ENCODE results near the gene MORC3. TPM values are rescaled to one million over a fixed set of nuclear protein-coding genes. Genes with fewer than 3 reads are reported as not detected.

MORC3 gene
- total and polyA plus RNA-seq, 7 donors: 12.0 to 59.8 (median 39.5) TPM

DNA sequence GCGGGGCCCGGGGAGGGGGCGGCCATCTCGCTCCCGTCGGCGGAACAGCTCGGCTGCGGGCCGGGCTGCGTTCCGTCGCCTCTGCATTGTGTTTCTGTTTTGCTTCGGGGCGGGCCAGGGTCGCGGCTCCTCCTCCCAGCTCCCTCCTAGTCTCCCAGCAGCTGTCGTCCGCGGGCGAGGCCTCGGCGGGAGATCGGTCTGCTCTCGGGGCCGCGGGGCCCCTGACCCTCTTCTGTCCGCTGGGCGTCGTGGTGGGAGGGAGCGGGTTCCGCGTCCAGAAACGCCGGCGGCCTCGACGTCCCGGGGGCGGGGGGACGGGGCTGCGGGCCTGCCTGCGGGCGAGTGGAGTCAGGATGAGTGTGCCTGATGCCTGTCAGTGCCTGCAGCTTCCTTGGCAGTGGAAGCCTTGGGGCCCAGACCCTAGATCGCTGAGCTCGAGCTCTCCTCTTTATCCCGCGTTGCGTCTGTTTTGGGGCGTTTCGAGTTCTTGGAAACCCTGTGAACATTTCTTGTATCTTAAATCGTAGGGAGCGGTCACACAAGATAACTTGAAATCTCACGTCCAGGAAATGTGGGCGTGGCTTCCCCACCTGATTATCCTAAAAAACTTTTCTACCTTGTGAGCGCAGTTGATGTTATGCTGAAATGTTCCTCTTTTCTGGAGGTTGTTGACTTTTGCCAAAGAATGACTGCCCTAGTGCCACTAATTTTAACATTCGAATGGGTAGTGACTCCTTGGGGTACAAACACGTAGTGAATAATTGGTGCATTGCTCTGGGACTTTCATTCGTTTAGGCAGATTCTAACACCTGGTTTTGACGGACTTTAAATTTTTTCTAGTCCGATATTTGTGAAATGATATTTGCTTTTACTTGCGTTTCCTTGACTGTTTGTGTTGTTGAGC, 676 bp downstream of the MORC3 start:
- peak; percentile 82 for DNase-seq
- peaks cover 0 to 48% (median 40%) of the 10 kb centered on the region in 4 donors for H3K4me1 ChIP-seq
- TF ChIP-seq POLR2A (IDR thresholded peaks at IDR 0.05): no peak
- peak in 3 of 4 donors; percentile 2 to 23 (median 11) for TF ChIP-seq POLR2AphosphoS5 (IDR thresholded peaks at IDR 0.05)
- H3K36me3 ChIP-seq: no peaks in the 10 kb centered on the region
- no peaks in the 10 kb centered on the region for H3K9me3 ChIP-seq
- intact Hi-C loops (cut with DNase I): loop anchor here (1.0 kb wide), 1 partner anchor 164 kb away; the partner anchor contains the start of gene DOP1B
- H3K4me3 ChIP-seq: peak overlapping the region; percentile 77 to 94 (median 78)
- no peaks in the 10 kb centered on the region for H3K27me3 ChIP-seq
- peak overlapping the region; percentile 96 to 99 (median 98) for H3K27ac ChIP-seq
- 0 to 1% methylated on average over 62 of the region's 62 CpGs for WGBS, 2 donors

- H3K27me3 ChIP-seq: no peaks in the 10 kb centered on the region
- peak overlapping the region; percentile 77 to 94 (median 78) for H3K4me3 ChIP-seq
- WGBS, 2 donors: 5% methylated on average over 8 of the region's 8 CpGs
- peak overlapping the region; percentile 96 to 99 (median 98) for H3K27ac ChIP-seq
- no peaks in the 10 kb centered on the region for H3K36me3 ChIP-seq
- H3K9me3 ChIP-seq: no peaks in the 10 kb centered on the region
- TF ChIP-seq POLR2AphosphoS5 (IDR thresholded peaks at IDR 0.05) (no peak), EP300 (IDR thresholded peaks at IDR 0.05) (no peak), POLR2A (IDR thresholded peaks at IDR 0.05) (no peak)
- TF ChIP-seq, protein P1, sequence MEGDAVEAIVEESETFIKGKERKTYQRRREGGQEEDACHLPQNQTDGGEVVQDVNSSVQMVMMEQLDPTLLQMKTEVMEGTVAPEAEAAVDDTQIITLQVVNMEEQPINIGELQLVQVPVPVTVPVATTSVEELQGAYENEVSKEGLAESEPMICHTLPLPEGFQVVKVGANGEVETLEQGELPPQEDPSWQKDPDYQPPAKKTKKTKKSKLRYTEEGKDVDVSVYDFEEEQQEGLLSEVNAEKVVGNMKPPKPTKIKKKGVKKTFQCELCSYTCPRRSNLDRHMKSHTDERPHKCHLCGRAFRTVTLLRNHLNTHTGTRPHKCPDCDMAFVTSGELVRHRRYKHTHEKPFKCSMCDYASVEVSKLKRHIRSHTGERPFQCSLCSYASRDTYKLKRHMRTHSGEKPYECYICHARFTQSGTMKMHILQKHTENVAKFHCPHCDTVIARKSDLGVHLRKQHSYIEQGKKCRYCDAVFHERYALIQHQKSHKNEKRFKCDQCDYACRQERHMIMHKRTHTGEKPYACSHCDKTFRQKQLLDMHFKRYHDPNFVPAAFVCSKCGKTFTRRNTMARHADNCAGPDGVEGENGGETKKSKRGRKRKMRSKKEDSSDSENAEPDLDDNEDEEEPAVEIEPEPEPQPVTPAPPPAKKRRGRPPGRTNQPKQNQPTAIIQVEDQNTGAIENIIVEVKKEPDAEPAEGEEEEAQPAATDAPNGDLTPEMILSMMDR (IDR thresholded peaks at IDR 0.05): no peak
- intact Hi-C loops (cut with DNase I): no loop called here
- DNase-seq: no peak
- peaks cover 0 to 48% (median 45%) of the 10 kb centered on the region in 4 donors for H3K4me1 ChIP-seq
Observed at GRCh38 chr21:36321325-36322082, 1.5 kb downstream of the MORC3 start.

DNA sequence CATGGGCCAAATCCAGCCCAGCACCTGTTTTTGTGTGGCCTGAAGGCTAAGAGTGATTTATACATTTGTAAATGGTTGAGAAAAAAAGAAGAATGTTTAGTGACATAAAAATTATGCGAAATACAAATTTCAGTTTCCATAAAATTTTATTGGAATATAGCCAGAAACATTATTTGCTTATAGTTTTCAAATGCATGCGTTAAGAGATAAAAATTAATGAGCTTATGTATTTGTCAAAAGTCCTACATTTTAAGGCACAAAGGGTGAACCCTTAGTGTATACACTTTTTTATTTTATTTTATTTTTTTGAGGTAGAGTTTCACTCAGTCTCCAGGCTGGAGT, 2.1 kb downstream of the MORC3 start:
- WGBS, 2 donors: 20 to 57% methylated on average over 2 of the region's 2 CpGs
- no peak for DNase-seq
- intact Hi-C loops (cut with DNase I): no loop called here
- Histone ChIP-seq H3K27me3 (no peaks in the 10 kb centered on the region), H3K4me3 (peak overlapping the region in 3 of 4 donors; percentile 77 to 94 (median 79)), H3K9me3 (no peaks in the 10 kb centered on the region), H3K36me3 (no peaks in the 10 kb centered on the region), H3K27ac (peak overlapping the region; percentile 96 to 99 (median 98)), H3K4me1 (peaks cover 0 to 48% (median 45%) of the 10 kb centered on the region in 4 donors)
- no peak for TF ChIP-seq POLR2A (IDR thresholded peaks at IDR 0.05)
- TF ChIP-seq, protein P1 (IDR thresholded peaks at IDR 0.05): no peak
- no peak for TF ChIP-seq EP300 (IDR thresholded peaks at IDR 0.05)
- TF ChIP-seq POLR2AphosphoS5 (IDR thresholded peaks at IDR 0.05): no peak

DNA sequence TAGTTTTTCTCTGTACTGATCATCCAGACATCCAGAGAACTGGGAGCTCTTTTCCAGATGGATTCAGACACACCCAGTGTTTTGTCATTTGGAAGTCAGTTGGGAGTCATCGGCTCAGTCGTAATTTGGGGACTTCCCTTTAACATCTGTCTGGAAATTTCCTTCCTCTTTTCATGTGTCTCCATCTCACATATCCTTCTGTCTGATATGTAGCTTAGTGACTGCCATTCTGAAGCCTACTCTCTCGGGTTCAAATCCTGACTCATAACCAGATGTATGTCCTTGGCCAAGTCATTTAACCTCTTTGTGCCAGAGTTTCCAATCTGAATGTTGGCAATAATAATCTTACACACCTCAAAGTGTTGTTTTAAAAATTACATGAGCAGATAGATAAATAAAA, 3.0 kb downstream of the MORC3 start:
- H3K27ac ChIP-seq: peak overlapping the region; percentile 96 to 99 (median 98)
- TF ChIP-seq, protein P1 (IDR thresholded peaks at IDR 0.05): no peak
- TF ChIP-seq POLR2A (IDR thresholded peaks at IDR 0.05) (no peak), EP300 (IDR thresholded peaks at IDR 0.05) (no peak), POLR2AphosphoS5 (IDR thresholded peaks at IDR 0.05) (no peak)
- peaks cover 0 to 54% (median 53%) of the 10 kb centered on the region in 4 donors for H3K4me1 ChIP-seq
- H3K9me3 ChIP-seq: no peaks in the 10 kb centered on the region
- DNase-seq: no peak
- no peak overlapping the region for H3K4me3 ChIP-seq
- H3K27me3 ChIP-seq: no peaks in the 10 kb centered on the region
- 21 to 24% methylated on average over 3 of the region's 3 CpGs for WGBS, 2 donors
- intact Hi-C loops (cut with DNase I): no loop called here
- H3K36me3 ChIP-seq: no peaks in the 10 kb centered on the region

Data from sigmoid colon (tissue), 7 donors.